ENCODE data around the gene TEX13A. TPM values are rescaled to one million over a fixed set of nuclear protein-coding genes. Genes with fewer than 3 reads are reported as not detected.

TEX13A gene
- total and polyA plus RNA-seq, 9 of the 15 experiments (the other 6 are each of a cell fraction or from before 2014, with no cell fraction given): 0.23 TPM; not detected in 8

DNA sequence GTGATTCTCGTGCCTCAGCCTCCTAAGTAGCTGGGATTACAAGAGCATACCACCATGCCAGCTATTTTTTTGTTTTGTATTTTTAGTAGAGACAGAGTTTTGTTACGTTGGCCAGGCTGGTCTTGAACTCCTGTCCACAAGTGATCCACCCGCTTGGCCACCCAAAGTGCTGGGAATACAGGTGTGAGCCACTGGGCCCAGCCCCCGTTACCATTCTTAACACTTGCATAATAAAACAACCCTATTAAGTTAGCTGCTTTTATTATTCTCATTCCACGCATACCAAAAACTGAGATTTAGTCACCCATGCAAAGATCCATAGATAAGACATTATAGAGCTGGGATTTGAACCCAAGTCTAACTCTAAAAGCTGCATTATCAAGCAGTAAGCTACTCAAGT, 6.0 kb upstream of the TEX13A start (continued):
- TF ChIP-seq, protein P1, sequence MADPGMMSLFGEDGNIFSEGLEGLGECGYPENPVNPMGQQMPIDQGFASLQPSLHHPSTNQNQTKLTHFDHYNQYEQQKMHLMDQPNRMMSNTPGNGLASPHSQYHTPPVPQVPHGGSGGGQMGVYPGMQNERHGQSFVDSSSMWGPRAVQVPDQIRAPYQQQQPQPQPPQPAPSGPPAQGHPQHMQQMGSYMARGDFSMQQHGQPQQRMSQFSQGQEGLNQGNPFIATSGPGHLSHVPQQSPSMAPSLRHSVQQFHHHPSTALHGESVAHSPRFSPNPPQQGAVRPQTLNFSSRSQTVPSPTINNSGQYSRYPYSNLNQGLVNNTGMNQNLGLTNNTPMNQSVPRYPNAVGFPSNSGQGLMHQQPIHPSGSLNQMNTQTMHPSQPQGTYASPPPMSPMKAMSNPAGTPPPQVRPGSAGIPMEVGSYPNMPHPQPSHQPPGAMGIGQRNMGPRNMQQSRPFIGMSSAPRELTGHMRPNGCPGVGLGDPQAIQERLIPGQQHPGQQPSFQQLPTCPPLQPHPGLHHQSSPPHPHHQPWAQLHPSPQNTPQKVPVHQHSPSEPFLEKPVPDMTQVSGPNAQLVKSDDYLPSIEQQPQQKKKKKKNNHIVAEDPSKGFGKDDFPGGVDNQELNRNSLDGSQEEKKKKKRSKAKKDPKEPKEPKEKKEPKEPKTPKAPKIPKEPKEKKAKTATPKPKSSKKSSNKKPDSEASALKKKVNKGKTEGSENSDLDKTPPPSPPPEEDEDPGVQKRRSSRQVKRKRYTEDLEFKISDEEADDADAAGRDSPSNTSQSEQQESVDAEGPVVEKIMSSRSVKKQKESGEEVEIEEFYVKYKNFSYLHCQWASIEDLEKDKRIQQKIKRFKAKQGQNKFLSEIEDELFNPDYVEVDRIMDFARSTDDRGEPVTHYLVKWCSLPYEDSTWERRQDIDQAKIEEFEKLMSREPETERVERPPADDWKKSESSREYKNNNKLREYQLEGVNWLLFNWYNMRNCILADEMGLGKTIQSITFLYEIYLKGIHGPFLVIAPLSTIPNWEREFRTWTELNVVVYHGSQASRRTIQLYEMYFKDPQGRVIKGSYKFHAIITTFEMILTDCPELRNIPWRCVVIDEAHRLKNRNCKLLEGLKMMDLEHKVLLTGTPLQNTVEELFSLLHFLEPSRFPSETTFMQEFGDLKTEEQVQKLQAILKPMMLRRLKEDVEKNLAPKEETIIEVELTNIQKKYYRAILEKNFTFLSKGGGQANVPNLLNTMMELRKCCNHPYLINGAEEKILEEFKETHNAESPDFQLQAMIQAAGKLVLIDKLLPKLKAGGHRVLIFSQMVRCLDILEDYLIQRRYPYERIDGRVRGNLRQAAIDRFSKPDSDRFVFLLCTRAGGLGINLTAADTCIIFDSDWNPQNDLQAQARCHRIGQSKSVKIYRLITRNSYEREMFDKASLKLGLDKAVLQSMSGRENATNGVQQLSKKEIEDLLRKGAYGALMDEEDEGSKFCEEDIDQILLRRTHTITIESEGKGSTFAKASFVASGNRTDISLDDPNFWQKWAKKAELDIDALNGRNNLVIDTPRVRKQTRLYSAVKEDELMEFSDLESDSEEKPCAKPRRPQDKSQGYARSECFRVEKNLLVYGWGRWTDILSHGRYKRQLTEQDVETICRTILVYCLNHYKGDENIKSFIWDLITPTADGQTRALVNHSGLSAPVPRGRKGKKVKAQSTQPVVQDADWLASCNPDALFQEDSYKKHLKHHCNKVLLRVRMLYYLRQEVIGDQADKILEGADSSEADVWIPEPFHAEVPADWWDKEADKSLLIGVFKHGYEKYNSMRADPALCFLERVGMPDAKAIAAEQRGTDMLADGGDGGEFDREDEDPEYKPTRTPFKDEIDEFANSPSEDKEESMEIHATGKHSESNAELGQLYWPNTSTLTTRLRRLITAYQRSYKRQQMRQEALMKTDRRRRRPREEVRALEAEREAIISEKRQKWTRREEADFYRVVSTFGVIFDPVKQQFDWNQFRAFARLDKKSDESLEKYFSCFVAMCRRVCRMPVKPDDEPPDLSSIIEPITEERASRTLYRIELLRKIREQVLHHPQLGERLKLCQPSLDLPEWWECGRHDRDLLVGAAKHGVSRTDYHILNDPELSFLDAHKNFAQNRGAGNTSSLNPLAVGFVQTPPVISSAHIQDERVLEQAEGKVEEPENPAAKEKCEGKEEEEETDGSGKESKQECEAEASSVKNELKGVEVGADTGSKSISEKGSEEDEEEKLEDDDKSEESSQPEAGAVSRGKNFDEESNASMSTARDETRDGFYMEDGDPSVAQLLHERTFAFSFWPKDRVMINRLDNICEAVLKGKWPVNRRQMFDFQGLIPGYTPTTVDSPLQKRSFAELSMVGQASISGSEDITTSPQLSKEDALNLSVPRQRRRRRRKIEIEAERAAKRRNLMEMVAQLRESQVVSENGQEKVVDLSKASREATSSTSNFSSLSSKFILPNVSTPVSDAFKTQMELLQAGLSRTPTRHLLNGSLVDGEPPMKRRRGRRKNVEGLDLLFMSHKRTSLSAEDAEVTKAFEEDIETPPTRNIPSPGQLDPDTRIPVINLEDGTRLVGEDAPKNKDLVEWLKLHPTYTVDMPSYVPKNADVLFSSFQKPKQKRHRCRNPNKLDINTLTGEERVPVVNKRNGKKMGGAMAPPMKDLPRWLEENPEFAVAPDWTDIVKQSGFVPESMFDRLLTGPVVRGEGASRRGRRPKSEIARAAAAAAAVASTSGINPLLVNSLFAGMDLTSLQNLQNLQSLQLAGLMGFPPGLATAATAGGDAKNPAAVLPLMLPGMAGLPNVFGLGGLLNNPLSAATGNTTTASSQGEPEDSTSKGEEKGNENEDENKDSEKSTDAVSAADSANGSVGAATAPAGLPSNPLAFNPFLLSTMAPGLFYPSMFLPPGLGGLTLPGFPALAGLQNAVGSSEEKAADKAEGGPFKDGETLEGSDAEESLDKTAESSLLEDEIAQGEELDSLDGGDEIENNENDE (IDR thresholded peaks at IDR 0.05; ENCODE audit: low read depth, low read length): no peak
- TF ChIP-seq ZNF586 (CRISPR knock-in tag; conservative IDR thresholded peaks at IDR 0.05): no peak
- TF ChIP-seq CBX1 (IDR thresholded peaks at IDR 0.05; ENCODE audit: low read depth): no peak
- TF ChIP-seq, protein P2, sequence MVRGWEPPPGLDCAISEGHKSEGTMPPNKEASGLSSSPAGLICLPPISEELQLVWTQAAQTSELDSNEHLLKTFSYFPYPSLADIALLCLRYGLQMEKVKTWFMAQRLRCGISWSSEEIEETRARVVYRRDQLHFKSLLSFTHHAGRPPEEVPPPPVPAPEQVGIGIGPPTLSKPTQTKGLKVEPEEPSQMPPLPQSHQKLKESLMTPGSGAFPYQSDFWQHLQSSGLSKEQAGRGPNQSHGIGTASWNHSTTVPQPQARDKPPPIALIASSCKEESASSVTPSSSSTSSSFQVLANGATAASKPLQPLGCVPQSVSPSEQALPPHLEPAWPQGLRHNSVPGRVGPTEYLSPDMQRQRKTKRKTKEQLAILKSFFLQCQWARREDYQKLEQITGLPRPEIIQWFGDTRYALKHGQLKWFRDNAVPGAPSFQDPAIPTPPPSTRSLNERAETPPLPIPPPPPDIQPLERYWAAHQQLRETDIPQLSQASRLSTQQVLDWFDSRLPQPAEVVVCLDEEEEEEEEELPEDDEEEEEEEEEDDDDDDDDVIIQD (CRISPR knock-in tag; IDR thresholded peaks at IDR 0.05): no peak
- TF ChIP-seq, protein P3, sequence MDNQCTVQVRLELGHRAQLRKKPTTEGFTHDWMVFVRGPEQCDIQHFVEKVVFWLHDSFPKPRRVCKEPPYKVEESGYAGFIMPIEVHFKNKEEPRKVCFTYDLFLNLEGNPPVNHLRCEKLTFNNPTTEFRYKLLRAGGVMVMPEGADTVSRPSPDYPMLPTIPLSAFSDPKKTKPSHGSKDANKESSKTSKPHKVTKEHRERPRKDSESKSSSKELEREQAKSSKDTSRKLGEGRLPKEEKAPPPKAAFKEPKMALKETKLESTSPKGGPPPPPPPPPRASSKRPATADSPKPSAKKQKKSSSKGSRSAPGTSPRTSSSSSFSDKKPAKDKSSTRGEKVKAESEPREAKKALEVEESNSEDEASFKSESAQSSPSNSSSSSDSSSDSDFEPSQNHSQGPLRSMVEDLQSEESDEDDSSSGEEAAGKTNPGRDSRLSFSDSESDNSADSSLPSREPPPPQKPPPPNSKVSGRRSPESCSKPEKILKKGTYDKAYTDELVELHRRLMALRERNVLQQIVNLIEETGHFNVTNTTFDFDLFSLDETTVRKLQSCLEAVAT (IDR thresholded peaks at IDR 0.05): no peak
- TF ChIP-seq, protein P4, sequence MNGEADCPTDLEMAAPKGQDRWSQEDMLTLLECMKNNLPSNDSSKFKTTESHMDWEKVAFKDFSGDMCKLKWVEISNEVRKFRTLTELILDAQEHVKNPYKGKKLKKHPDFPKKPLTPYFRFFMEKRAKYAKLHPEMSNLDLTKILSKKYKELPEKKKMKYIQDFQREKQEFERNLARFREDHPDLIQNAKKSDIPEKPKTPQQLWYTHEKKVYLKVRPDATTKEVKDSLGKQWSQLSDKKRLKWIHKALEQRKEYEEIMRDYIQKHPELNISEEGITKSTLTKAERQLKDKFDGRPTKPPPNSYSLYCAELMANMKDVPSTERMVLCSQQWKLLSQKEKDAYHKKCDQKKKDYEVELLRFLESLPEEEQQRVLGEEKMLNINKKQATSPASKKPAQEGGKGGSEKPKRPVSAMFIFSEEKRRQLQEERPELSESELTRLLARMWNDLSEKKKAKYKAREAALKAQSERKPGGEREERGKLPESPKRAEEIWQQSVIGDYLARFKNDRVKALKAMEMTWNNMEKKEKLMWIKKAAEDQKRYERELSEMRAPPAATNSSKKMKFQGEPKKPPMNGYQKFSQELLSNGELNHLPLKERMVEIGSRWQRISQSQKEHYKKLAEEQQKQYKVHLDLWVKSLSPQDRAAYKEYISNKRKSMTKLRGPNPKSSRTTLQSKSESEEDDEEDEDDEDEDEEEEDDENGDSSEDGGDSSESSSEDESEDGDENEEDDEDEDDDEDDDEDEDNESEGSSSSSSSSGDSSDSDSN (IDR thresholded peaks at IDR 0.05; ENCODE audit: borderline replicate concordance in 1 of 2, low read depth in 2 of 2, low read length in 2 of 2): no peak
- no peak for TF ChIP-seq KDM5B (IDR thresholded peaks at IDR 0.05; ENCODE audit: insufficient replicate concordance, low read depth, low read length)
- TF ChIP-seq, protein P5, sequence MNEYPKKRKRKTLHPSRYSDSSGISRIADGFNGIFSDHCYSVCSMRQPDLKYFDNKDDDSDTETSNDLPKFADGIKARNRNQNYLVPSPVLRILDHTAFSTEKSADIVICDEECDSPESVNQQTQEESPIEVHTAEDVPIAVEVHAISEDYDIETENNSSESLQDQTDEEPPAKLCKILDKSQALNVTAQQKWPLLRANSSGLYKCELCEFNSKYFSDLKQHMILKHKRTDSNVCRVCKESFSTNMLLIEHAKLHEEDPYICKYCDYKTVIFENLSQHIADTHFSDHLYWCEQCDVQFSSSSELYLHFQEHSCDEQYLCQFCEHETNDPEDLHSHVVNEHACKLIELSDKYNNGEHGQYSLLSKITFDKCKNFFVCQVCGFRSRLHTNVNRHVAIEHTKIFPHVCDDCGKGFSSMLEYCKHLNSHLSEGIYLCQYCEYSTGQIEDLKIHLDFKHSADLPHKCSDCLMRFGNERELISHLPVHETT (CRISPR knock-in tag; conservative IDR thresholded peaks at IDR 0.05 in 1 of 2, IDR thresholded peaks at IDR 0.05 in 1 of 2): no peak

All from K562 (cell line).